Measurements from ENCODE around the gene PELI1.

PELI1 gene

GRCh38 chr2:64157792-64158191, 13.6 kb upstream of the PELI1 start:
- no peak for DNase-seq (ENCODE audit: low read depth in 1 of 2, low spot score in 1 of 2)

- no peak for DNase-seq (ENCODE audit: low read depth in 1 of 2, low spot score in 1 of 2)
Observed at GRCh38 chr2:64153811-64154210, 9.6 kb upstream of the PELI1 start.

- no peak for DNase-seq (ENCODE audit: low read depth in 1 of 2, low spot score in 1 of 2)
Observed at GRCh38 chr2:64151476-64151875, 7.3 kb upstream of the PELI1 start.

GRCh38 chr2:64145714-64146113, 1.5 kb upstream of the PELI1 start:
- DNase-seq (ENCODE audit: low read depth in 1 of 2, low spot score in 1 of 2) = no peak

GRCh38 chr2:64145119-64145518, 899 bp upstream of the PELI1 start:
- no peak for DNase-seq (ENCODE audit: low read depth in 1 of 2, low spot score in 1 of 2)

- DNase-seq (ENCODE audit: low read depth in 1 of 2, low spot score in 1 of 2) = peak in 1 of 2 donors; percentile 13
Observed at GRCh38 chr2:64143169-64144056, 807 bp downstream of the PELI1 start.

- DNase-seq (ENCODE audit: low read depth in 1 of 2, low spot score in 1 of 2) = no peak
Observed at GRCh38 chr2:64142741-64143168, 1.5 kb downstream of the PELI1 start.

GRCh38 chr2:64141674-64142405, 2.4 kb downstream of the PELI1 start:
- DNase-seq (ENCODE audit: low read depth in 1 of 2, low spot score in 1 of 2) = no peak

GRCh38 chr2:64140665-64141200, 3.5 kb downstream of the PELI1 start:
- no peak for DNase-seq (ENCODE audit: low read depth in 1 of 2, low spot score in 1 of 2)

GRCh38 chr2:64139956-64140355, 4.3 kb downstream of the PELI1 start:
- DNase-seq (ENCODE audit: low read depth in 1 of 2, low spot score in 1 of 2) = no peak

GRCh38 chr2:64137996-64138395, 6.2 kb downstream of the PELI1 start:
- DNase-seq (ENCODE audit: low read depth in 1 of 2, low spot score in 1 of 2) = no peak

- DNase-seq (ENCODE audit: low read depth in 1 of 2, low spot score in 1 of 2) = no peak
Observed at GRCh38 chr2:64137567-64137966, 6.7 kb downstream of the PELI1 start.

- no peak for DNase-seq (ENCODE audit: low read depth in 1 of 2, low spot score in 1 of 2)
Observed at GRCh38 chr2:64135421-64135820, 8.8 kb downstream of the PELI1 start.

GRCh38 chr2:64134813-64135212, 9.4 kb downstream of the PELI1 start:
- DNase-seq (ENCODE audit: low read depth in 1 of 2, low spot score in 1 of 2) = no peak

- no peak for DNase-seq (ENCODE audit: low read depth in 1 of 2, low spot score in 1 of 2)
Observed at GRCh38 chr2:64133828-64134227, 10.4 kb downstream of the PELI1 start.

- no peak for DNase-seq (ENCODE audit: low read depth in 1 of 2, low spot score in 1 of 2)
Observed at GRCh38 chr2:64133354-64133753, 10.9 kb downstream of the PELI1 start.

GRCh38 chr2:64130333-64130732, 13.9 kb downstream of the PELI1 start:
- DNase-seq (ENCODE audit: low read depth in 1 of 2, low spot score in 1 of 2) = no peak

- DNase-seq (ENCODE audit: low read depth in 1 of 2, low spot score in 1 of 2) = no peak
Observed at GRCh38 chr2:64128943-64129391, 15.3 kb downstream of the PELI1 start.

- DNase-seq (ENCODE audit: low read depth in 1 of 2, low spot score in 1 of 2) = no peak
Observed at GRCh38 chr2:64128406-64128805, 15.8 kb downstream of the PELI1 start.

- no peak for DNase-seq (ENCODE audit: low read depth in 1 of 2, low spot score in 1 of 2)
Observed at GRCh38 chr2:64127119-64127518, 17.1 kb downstream of the PELI1 start.

GRCh38 chr2:64126601-64127000, 17.6 kb downstream of the PELI1 start:
- no peak for DNase-seq (ENCODE audit: low read depth in 1 of 2, low spot score in 1 of 2)

GRCh38 chr2:64124571-64124970, 19.6 kb downstream of the PELI1 start:
- no peak for DNase-seq (ENCODE audit: low read depth in 1 of 2, low spot score in 1 of 2)
